Sigmoid colon (tissue), 4 donors: Measurements from ENCODE around the gene PAK6.

Experiments
- CTCF ChIP-seq, 4 experiments: fragments of 450-650 bp in 3 of 4; fragments of 200-600 bp in 1 of 4; IDR thresholded peaks; one replicate each; pipeline ENCODE4 v1.5.1; 2016 to 2019; ENCODE audit warnings: antibody characterized with exemption in 4 of 4, mild to moderate bottlenecking in 3 of 4, moderate library complexity in 2 of 4
- EP300 ChIP-seq, 4 donors: sonication (generic); formaldehyde crosslinking; IDR thresholded peaks; one replicate each; pipeline ENCODE4 v1.6.1; 2017; ENCODE audit warnings: antibody characterized with exemption in 4 of 4
- POLR2A ChIP-seq, 2 donors: fragments of 450-650 bp; IDR thresholded peaks; one replicate each; pipeline ENCODE4 v1.6.1; 2016; ENCODE audit warnings: antibody characterized with exemption in 2 of 2, mild to moderate bottlenecking in 2 of 2, moderate library complexity in 2 of 2

DNA sequence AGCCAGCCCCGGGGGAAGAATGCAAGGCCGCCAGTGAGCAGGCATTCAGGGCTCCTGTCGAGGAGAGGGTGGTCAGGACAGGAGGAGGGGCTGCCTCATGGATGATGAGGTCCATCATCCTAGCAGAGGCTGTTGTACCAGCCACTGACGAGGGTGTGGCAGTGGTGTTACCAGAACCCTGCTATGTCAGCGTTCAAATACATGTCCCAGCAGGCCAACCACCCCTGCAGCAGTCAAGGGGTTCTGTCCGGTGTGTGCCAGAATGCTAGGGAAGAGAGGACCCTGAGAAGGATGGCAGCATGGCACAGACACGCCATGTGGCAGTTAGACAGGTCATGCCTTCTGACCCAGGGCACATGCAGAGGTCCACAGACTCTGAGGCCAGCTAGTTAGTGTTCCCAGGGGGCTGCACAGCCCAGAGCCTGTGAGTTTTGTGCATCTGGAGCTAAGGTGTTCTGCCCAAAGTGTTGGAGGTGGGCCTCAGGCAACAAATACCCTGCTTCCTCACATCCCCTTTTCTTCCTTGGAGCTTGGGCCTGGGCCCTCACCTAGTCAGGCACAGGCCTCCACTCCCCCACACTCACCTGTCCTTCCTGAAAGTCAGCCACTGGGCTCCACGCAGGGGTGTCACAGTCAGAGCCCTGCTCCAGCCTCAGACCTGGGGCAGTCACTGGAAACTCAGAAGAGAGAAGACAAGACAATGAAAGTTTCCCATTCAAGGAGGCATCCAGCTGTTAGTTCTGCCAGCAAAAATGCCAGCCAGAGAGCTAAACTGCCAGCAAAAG is 7.8 kb downstream of the PAK6 start:
- TF ChIP-seq CTCF (IDR thresholded peaks at IDR 0.05): no peak
- no peak for TF ChIP-seq POLR2A (IDR thresholded peaks at IDR 0.05)
- TF ChIP-seq EP300 (IDR thresholded peaks at IDR 0.05): no peak
